Measurements from ENCODE around the gene SPACDR. TPM values are rescaled to one million over a fixed set of nuclear protein-coding genes. Genes with fewer than 3 reads are reported as not detected.

SPACDR gene
- total and polyA plus RNA-seq, 9 of the 15 experiments (the other 6 are each of a cell fraction or from before 2014, with no cell fraction given) = 0.07 to 0.55 (median 0.14) TPM; not detected in 1

- FAIRE-seq (no peak), ATAC-seq (peak; percentile 67), DNase-seq (ENCODE audit: extremely low read depth in 1 of 4, low spot score in 3 of 4) (peak; percentile 96 to 99 (median 98))
- H3K4me3 ChIP-seq = peak within 1 kb of the TSS; percentile 82
- WGBS (ENCODE audit: insufficient coverage, low coverage, missing lambda C conversion rate) = 2% methylated on average over 70 of the region's 95 CpGs
- H3K9me3 ChIP-seq (replicated peaks; ENCODE audit: control insufficient read depth, insufficient read depth, low read depth, low read length) = peaks cover 4% of the 10 kb centered on the region; the same call in 1 of the 2 replicates
- intact Hi-C loops (cut with micrococcal nuclease) (loop anchor here (1.0 to 2.0 kb wide), 2 partner anchors 15 to 20 kb away; no protein-coding TSS in a partner anchor), in situ Hi-C loops (cut with MboI) (no loop called here)
- H4K20me1 ChIP-seq (replicated peaks; ENCODE audit: control insufficient read depth, insufficient read depth, low read length) = peaks cover 22% of the 10 kb centered on the region
- H2AFZ ChIP-seq (ENCODE audit: low read depth, low read length) = peak within 1 kb of the TSS; percentile 98
- H3K4me1 ChIP-seq (replicated peaks in 1 of 2; ENCODE audit: control insufficient read depth in 2 of 2, insufficient read depth in 2 of 2, low read length in 2 of 2) = peaks cover 39 to 56% of the 10 kb centered on the region in 2 experiments
- H3K4me2 ChIP-seq (ENCODE audit: insufficient read depth, low read length) = peak within 1 kb of the TSS; percentile 97
- H3K9ac ChIP-seq (ENCODE audit: insufficient read depth in 1 of 2, low read depth in 2 of 2, low read length in 2 of 2) = peak within 1 kb of the TSS; percentile 96 to 97
- H3K27me3 ChIP-seq (ENCODE audit: control insufficient read depth in 2 of 2, insufficient read depth in 2 of 2, low read length in 2 of 2) = no peaks in the 10 kb centered on the region
- CTCF ChIA-PET (ENCODE audit: low intra/inter-chr PET ratio) = no interaction called here
- H3K9me1 ChIP-seq (ENCODE audit: control insufficient read depth, insufficient read depth, low read length) = peaks cover 15% of the 10 kb centered on the region
- peak within 1 kb of the TSS; percentile 98 for H3K27ac ChIP-seq (ENCODE audit: extremely low read depth, low read depth, low read length)
- peaks cover 54% of the 10 kb centered on the region for H3K79me2 ChIP-seq (ENCODE audit: control insufficient read depth, insufficient read depth, low read length)
- BruUV-seq (replicated peaks) = TSS peak; percentile 78
- H3K36me3 ChIP-seq (ENCODE audit: control insufficient read depth, insufficient read depth, low read length) = peaks cover 45% of the 10 kb centered on the region
- POLR2A ChIA-PET = interaction anchor here (0.6 to 3.7 kb wide), 43 partner anchors 9 to 735 kb away, joined by 3 to 58 read pairs (median 4); partner anchors contain the start of genes FBXO24, LRCH4, MOSPD3 and TSC22D4
- TF ChIP-seq NCOA6 (IDR thresholded peaks at IDR 0.05) = peak; percentile 59
- TF ChIP-seq STAT6 (CRISPR knock-in tag; IDR thresholded peaks at IDR 0.05) = peak; percentile 72; the same call in 1 of the 2 replicates
- TF ChIP-seq CHD2 (IDR thresholded peaks at IDR 0.05; ENCODE audit: low read depth, low read length) = peak; percentile 91
- 0 out of 2 replicates have a peak, but pooled peaks have one; percentile 22 for TF ChIP-seq THRB (CRISPR knock-in tag; conservative IDR thresholded peaks at IDR 0.05)
- peak; percentile 51; the same call in 1 of the 2 replicates for TF ChIP-seq TGIF2 (CRISPR knock-in tag; IDR thresholded peaks at IDR 0.05)
- TF ChIP-seq ERF (CRISPR knock-in tag; IDR thresholded peaks at IDR 0.05) = peak; percentile 84; the same call in 1 of the 2 replicates
- peak in 1 of 2 experiments; percentile 18; a peak in 1 of 4 replicates for TF ChIP-seq FOXK2 (conservative IDR thresholded peaks at IDR 0.05 in 1 of 2, IDR thresholded peaks at IDR 0.05 in 1 of 2; ENCODE audit: low read depth in 2 of 2)
- no peak for TF ChIP-seq GABPA (tag; conservative IDR thresholded peaks at IDR 0.05; ENCODE audit: low read depth)
- TF ChIP-seq SIRT6 (IDR thresholded peaks at IDR 0.05; ENCODE audit: low read depth, low read length) = no peak
- peak; percentile 23 for TF ChIP-seq NEUROD1 (IDR thresholded peaks at IDR 0.05; ENCODE audit: borderline replicate concordance, low read depth, low read length, partially characterized antibody)
- no peak for TF ChIP-seq RBM39 (optimal IDR thresholded peaks at IDR 0.05; ENCODE audit: low read depth, low read length)
- no peak for TF ChIP-seq ELF1 (tag; IDR thresholded peaks at IDR 0.05)
- TF ChIP-seq, protein P1, sequence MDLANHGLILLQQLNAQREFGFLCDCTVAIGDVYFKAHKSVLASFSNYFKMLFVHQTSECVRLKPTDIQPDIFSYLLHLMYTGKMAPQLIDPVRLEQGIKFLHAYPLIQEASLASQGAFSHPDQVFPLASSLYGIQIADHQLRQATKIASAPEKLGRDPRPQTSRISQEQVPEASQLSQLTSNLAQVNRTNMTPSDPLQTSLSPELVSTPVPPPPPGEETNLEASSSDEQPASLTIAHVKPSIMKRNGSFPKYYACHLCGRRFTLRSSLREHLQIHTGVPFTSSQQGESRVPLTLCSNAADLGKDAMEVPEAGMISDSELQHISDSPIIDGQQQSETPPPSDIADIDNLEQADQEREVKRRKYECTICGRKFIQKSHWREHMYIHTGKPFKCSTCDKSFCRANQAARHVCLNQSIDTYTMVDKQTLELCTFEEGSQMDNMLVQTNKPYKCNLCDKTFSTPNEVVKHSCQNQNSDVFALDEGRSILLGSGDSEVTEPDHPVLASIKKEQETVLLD (IDR thresholded peaks at IDR 0.05) = peak; percentile 96
- TF ChIP-seq CREB5 (CRISPR knock-in tag; IDR thresholded peaks at IDR 0.05) = no peak
Observed at GRCh38 chr7:100429637-100430492, 34.2 kb downstream of the SPACDR start, which contains the start of gene MEPCE. MEPCE (plus strand) TSS chr7:100429831; CDS start chr7:100430019, 188 bp downstream.

Data from K562 (cell line).